ACHN (cell line): Measurements from ENCODE around the gene ABLIM2.

Source experiments
- DNase-seq: peaks from one replicate; pipeline ENCODE4 v3.0.0-alpha.2; 2015
- in situ Hi-C: cut with HindIII; loops from 2 replicates; pipeline ENCODE4 v1.10.0; 2017; ENCODE audit warnings: low sequenced_read_pairs, low pct_ligation_motif_present, low pct_unique_long_range_greater_than_20kb

ABLIM2 gene

DNA sequence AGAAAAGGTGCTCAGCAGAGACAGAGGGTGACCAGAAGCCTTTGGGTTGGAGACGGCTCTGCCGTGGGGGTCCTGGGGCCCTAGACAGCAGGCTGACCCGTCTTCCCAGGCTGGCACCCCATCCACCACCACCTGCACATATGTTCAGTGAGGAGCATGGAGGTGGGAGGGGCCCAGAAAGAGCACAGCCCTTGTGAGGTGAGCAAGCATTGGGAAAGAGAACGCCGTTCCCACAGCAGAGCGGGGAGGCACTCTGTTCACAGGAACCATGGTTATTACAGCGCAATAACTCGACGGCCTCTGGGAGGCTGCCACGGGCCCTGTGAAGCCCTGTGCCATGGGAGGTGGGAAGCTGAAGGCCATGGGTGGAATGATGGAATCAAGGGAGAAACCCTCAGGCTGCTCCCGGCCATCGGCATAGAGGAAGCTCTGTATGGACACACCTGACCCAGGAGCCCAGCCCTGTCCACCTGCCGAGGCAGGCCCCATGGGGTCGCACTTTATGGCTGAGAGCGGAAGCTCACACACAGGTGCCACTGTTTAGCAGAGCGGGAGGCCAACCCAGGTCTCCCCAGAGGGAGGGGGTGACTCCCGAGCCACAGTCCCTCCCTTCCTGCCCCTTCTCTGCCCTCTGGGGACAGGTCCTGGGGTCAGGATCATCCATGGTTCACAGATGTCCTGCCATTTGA is 125.4 kb downstream of the ABLIM2 start:
- in situ Hi-C loops = no loop called here
- no peak for DNase-seq

DNA sequence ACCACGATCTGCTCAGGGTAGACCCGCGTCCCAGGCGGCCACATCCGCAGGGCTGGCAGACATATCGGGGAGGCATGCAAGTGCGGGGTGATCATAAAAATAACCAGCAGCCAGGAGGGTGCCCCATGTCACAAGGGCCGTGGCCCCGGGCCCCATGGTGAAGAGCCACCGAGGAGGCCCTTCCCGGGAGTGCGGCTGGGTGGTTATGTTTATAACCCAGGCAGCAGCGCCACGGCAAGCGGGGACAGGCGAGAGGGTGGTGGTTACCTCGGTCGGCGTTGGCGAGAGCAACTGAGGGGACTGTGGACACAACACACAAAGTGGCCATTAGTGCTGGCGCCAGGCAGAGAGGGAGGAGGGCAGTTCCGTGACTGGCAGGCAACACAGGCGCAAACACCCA is 126.2 kb downstream of the ABLIM2 start:
- in situ Hi-C loops = no loop called here
- no peak for DNase-seq

GRCh38 chr4:8030121-8030781 is 128.4 kb downstream of the ABLIM2 start:
- in situ Hi-C loops = no loop called here
- DNase-seq = no peak

- in situ Hi-C loops = no loop called here
- DNase-seq = peak; percentile 6
Observed at GRCh38 chr4:8029689-8030088, 128.9 kb downstream of the ABLIM2 start.

DNA sequence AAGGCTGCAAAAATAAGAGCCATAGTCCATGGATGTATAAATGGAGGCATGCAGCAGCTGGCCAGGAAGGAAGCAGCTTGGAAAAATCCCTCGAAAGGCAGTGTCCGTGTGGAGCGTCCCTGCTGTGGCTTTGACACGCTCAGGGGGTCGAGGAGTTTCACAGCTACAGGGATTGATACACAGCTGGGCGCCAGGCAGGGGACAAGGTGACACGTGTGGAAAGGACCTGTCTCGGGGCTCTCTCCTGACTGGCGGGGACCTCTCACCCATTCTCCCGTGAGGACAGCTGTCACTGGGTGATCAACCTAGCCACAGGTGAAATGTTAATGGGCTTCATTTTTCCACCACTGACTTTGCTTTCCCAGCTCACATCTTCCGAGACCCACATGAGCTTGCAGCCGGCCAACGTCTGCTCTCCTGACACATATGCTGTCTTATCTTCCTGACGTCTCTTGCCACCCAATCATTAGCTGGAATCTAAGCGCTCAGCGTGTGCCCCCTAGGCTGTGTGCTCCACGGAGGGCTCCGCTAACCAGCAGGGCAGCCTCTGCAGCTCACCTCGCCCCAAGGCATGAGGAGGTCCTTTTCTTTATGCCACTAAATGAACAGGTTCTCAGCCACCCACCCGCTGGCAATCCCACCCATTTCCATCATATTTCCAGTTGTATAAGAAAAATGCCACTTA is 129.6 kb downstream of the ABLIM2 start:
- DNase-seq = no peak
- in situ Hi-C loops = no loop called here

- no peak for DNase-seq
- in situ Hi-C loops = no loop called here
Observed at GRCh38 chr4:8028368-8028767, 130.2 kb downstream of the ABLIM2 start.

DNA sequence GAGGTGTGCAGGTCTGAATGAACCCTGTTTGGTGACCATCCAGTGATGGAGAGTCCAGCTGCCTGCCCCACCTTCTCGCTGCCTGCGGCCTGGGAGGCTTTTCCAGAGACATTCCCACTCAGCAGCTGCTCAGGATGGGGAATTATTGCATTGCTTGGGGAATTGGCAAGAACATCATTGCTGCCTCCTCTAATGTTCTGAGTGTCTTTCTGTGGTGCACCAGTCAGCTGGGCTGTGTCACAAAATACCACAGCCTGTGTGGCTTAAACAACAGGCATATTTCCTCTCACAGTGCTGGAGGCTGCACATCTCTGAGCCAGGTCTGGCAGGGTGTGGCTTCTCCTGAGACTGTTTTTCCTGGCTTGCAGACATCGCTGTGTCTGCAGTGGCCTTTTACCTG is 132.2 kb downstream of the ABLIM2 start:
- no peak for DNase-seq
- in situ Hi-C loops = no loop called here

- in situ Hi-C loops = no loop called here
- no peak for DNase-seq
Observed at GRCh38 chr4:8025668-8026067, 132.9 kb downstream of the ABLIM2 start.

DNA sequence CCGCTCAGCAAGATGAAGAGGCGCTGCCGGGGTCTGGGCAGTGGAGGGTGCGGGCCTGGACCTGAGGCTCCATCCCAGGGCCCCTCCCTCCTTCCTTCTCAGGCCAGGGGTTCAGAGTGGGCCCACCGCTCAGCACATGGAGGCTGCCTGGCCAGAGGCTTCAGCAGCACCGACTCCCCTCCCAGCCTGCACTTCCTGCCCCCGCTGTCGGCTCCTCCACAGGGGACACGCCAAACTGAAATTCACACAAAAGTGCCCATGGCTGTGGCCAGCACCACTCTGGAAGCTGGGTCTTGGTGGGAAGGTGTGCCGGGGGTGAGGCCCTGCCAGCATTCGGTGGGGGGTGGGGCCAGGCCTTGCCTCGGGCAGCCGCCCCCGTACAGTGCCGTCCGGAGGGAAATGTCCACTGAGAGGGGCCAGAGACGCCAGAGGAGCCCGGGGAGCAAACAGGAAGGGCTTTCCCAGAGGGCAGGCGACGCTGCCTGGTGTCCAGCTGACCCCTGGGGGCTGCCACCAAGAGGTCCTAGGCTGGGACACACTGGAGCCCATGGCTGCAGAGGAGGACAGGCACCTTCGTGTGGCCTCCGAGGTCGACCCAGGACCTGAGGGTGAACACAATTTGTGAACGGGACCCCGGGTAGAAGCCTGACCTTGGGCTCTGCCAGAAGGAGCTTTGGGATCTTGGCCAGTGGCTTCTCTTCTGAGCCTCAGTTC is 134.4 kb downstream of the ABLIM2 start:
- no peak for DNase-seq
- in situ Hi-C loops = no loop called here

GRCh38 chr4:8023696-8024033 is 134.9 kb downstream of the ABLIM2 start:
- no peak for DNase-seq
- in situ Hi-C loops = no loop called here

GRCh38 chr4:8022767-8023695 is 135.6 kb downstream of the ABLIM2 start:
- in situ Hi-C loops = no loop called here

DNA sequence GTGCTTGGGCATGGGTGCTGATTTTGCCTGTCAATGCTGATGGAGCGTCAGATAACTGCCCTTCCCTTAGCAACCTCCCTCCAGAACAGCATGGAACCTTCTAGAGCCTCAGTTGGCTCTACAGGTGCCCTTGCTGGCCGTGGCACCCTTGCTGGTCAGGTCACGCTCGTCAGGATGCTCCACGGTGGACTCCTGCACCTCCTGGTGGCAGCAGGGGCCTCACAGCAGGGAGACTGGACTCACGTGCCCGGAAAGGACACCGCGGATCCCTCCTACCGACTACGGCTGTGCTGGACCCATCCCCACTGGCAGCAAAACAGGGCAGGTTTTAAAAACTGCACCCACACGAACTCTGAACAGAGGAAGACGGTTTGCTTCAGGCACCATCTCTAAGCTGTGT is 136.8 kb downstream of the ABLIM2 start:
- DNase-seq = no peak
- in situ Hi-C loops = no loop called here

More at GRCh38 chr4:8022767-8023695, 135.6 kb downstream of the ABLIM2 start:
- DNase-seq = no peak

DNA sequence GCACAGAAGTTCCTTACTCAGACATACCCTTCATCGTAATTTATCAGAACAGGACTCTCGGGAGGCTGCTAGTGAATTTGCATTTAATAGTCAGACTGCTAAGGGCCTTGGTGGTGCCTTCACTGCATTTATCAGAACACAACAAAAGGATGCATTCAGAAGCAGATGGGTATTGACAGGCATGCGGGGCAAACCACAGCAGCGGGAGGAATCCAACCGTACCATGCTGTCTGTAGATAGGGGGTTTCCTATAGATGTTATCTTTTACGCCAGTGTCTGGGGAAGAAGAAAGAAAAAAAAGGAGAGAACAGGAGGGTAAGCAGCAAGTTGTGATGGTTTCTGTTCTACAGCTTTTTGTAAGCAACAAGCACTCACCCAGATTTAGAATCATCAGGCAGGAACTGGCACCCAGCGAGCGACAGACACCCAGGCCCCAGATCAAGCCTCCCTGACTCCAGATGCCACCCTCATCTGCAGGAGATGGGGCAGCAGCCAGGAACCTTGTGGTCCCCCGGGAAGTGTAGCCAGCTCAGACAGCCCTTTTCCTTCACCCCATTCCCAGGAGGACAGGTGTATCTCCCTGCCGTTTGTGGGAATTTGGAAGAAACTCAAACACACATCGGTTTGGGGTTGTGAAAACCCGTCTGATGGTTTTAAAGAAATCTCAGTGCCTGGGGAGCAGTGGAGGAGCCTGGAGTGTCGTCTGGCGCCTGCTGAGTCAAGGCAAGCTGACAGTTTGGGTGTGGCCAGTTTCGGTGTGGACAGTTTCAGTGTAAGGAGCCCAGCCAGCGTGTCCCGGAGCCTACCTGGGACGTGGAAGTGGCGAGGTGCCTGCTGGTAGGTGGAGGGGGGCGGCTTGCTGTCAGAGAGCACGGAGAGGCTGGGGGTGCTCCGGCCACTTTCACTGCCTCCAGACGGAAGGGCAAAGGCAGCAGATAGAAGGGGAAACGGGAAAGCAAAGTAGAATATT is 138.9 kb downstream of the ABLIM2 start:
- in situ Hi-C loops = no loop called here
- DNase-seq = no peak

DNA sequence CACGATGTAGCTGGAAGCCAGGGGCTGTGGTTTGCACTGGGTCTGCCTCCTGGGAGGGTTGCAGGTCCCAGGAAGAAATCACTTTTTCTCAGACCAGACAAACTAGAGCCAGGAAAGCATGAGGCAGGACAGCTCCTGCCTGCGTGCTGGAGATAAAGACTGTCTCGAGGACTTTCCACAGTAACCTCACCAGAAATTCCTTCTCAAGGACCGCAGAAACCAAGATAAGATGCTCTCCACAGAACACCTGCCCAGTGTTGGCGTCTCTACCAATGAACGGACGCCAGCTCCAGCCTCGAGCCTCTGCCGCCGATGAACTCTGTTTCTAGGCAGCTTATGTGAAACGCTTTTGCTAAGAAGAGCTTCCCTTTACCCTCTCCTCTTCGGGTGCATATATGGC is 142.1 kb downstream of the ABLIM2 start:
- no peak for DNase-seq
- in situ Hi-C loops = no loop called here

DNA sequence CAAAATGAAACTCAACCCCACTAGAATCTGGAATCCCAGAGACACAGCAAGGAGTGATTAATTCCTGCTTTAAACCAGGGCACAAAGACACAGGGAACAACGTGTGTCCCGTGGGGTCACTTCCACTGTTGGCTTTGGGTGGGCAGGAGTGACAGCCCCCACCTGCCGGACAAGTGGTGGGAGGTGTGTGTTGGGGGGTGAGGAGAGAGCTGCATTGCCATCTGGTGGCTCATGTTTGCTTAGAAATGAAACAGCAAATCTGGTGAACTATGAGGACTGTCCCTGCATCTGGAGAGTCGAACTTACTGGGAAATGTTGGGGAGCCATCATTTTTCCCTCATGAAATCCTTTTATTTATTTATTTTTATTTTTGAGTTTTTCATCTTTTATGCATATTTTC is 143.1 kb downstream of the ABLIM2 start:
- no peak for DNase-seq
- in situ Hi-C loops = no loop called here

GRCh38 chr4:8013976-8014726 is 144.5 kb downstream of the ABLIM2 start:
- in situ Hi-C loops = no loop called here
- DNase-seq = no peak

DNA sequence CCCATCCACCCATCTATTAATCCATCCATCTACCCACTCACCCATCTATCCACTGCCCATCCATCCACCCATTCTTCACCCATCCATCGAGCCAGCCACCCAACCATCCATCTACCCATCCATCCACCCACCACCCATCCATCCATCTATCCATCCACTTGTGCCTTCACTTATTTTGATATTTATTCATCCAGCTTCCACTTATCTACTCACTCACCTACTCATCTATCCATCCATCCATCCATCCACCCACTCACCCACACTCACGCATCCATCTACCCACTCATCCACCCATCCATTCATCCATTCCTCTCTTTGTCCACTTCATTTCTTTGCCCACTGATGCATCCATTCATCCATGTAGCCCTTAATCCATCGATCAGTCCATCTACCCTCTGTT is 146.1 kb downstream of the ABLIM2 start:
- in situ Hi-C loops = no loop called here
- no peak for DNase-seq
